Limb (tissue), 2 donors: ENCODE data around the gene ING5.
"Not testable (repeated sequence)": the region's sequence is repeated elsewhere in the genome, so short reads cannot be mapped to it uniquely, and the experiment has no call there.

Experiments
- DNase-seq, 2 donors: peaks; one replicate each; pipeline ENCODE4 v3.0.0-alpha.2; 2016; ENCODE audit errors: extremely low spot score in 2 of 2

The ING5 gene

GRCh38 chr2:241739177-241739576 lies 37.3 kb downstream of the ING5 start:
- DNase-seq: no peak

- no peak for DNase-seq
These were observed 37.8 kb downstream of the ING5 start for GRCh38 chr2:241739651-241740050.

GRCh38 chr2:241741016-241741415 lies 39.2 kb downstream of the ING5 start:
- DNase-seq: no peak

DNA sequence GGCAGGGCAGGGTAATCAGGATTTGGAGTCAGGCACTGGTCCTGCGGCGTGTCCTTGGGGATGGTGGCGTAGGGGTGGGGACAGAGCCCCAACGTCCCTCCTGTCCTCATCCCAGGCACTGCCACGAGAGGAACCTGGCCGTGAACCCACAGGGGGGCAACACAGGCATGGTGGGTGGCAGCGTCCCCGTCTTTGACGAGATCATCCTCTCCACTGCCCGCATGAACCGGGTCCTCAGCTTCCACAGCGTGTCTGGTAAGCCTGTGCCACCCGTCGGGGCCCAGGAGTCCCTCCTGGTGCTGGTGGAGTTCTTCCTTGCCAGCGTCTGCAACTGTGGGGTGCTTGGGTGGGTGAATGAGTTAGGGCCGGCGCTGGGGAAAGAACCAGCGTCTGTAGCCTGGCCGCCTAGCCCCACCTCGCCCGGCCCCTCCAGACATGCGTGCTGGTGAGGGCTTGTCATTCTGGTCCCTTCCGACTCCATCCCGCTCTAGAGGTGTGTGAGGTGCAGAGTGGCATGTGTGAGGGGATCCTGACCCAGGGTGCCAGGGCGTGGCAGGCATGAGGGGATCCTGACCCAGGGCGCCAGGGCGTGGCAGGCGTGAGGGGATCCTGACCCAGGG lies 40.6 kb downstream of the ING5 start:
- no peak for DNase-seq

DNA sequence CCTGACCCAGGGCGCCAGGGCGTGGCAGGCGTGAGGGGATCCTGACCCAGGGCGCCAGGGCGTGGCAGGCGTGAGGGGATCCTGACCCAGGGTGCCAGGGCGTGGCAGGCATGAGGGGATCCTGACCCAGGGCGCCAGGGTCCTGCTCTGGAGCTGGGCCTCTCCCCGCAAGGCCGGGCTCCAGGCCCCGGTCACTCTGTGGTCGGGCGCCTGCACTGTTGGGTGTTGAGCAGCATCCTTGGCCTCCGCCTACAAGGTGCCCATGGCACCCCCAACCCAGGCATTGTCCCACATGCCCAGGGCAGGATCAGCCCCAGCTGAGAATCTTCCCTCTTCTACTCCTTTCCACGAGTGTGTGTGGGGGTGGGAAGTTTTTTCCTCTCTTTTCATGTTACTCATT lies 41.2 kb downstream of the ING5 start:
- DNase-seq: not testable (repeated sequence)

- DNase-seq: no peak
These were observed 41.8 kb downstream of the ING5 start for GRCh38 chr2:241743620-241744019.

GRCh38 chr2:241744028-241744754 lies 42.4 kb downstream of the ING5 start:
- no peak for DNase-seq

DNA sequence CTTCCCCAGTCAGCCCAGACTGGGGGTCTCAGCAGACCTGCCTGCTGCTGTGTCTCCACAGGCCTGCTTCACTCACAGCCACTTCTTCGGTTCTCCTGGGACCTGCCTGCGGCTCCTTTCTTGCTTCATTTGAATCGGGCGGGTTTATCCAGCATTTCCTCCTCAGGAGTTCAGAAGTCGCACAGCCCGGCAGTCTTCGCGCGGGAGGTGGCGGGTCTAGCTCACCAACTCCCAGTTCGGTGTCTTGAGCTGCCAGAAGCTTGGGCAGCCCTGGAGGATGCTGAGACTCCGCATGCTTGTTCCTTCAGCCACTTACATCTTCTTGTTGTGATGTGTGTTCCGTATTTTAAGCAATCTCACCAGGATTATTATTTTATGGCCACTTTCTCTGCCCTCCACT lies 43.4 kb downstream of the ING5 start:
- no peak for DNase-seq

GRCh38 chr2:241746084-241746483 lies 44.2 kb downstream of the ING5 start:
- DNase-seq: no peak

DNA sequence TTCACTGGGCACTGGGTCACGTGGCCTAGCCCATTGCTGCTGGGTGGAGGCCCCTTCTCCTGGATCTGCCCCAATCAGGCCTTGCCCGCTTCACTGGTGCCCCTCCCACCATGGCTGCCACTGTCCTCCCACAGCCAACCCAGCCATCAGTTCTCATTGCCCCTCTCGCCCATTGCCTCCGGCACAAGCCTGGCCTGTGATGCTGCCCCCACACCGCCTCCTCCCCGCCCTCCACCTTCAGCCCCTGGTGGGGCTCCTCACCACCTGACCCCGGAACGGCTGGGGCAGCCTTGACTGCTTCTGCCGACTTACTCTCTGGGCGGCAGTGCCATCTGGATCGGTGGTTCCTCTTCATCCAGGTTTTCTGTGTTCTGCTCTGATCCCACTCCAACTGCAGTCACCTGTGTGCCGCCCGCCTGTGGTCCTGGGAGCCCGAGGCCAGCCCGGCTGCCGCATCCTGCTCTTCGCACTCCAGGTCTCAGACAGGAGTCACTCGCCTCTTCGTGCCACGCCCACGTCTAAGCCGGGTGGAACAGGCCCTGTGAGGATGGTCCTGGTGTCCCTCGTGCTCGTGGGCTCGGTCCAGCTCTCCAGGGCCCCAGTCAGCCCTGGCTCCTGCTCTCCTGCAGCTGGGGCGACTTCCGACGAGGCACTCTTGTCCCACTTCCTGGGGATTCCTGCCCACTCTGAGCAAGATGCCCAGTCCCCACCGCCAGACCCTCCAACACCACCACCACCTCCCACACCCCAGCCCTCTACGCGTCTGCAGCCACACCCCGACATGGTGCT lies 46.8 kb downstream of the ING5 start:
- DNase-seq: no peak

DNA sequence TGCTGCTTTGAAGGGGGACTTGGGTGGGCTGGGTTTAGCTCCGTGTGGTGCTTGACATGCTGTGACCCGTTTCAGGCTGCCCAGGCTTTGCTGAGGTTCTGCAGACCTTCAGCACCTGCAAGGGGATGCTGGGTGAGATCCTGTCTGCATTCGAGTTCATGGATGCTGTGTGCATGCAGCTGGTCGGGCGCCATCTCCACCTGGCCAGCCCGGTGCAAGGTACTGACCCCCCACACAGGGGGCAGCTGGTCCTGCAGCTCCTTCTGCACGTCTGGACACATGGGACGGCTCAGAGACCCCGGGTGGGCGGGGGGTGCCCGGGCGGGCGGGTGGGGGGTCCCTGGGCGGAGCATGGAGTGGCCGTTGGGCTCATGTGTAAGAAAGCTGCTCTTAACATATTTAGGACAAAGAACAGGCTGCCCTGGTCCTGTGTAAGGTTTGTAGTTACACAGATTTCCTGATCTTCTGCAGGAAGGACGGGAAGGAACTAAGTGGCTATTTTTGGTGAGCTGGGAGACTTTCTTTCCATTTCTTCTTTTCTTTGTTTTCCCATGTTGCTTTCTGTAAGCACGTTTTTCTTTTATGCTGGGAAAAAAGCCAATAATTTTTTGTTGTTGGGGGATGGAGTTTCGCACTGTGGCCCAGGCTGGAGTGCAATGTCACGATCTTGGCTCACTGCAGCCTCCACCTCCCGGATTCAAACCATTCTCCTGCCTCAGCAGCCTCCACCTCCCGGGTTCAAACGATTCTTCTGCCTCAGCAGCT lies 48.4 kb downstream of the ING5 start:
- DNase-seq: no peak

DNA sequence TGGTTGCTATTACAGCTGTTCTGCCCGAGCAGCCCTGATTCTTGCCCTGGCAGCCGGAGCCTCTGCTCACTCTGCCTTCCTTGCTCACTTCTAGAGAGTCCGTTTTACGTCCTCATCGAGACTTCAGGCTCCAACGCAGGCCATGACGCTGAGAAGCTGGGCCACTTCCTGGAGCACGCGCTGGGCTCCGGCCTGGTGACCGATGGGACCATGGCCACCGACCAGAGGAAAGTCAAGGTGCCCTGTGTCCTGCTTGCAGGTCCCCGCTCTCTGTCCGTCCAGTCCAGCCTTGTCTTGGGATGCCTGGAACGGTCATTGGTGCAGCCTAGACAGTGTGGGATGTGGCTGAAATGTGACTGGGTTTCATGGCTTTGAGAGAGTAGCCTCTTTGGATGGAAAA lies 49.3 kb downstream of the ING5 start:
- DNase-seq: no peak

DNA sequence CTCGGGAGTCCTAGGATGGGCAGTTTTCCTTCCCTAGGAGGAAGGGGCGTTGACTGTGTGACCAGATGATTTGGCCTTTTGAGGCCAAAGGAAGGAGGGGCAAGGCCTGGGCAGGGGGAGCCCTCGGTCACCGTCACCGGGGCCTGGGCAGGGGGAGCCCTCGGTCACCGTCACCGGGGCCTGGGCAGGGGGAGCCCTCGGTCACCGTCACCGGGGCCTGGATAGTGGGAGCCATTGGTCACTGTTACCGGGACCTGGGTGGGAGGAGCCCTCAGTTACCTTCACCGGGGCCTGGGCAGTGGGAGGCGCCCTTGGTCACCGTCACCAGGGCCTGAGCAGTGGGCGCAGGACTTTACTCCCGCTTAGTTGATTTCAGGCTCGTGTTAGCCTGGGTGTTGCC lies 49.9 kb downstream of the ING5 start:
- no peak for DNase-seq

- no peak for DNase-seq
These were observed 50.4 kb downstream of the ING5 start for GRCh38 chr2:241752253-241752652.

DNA sequence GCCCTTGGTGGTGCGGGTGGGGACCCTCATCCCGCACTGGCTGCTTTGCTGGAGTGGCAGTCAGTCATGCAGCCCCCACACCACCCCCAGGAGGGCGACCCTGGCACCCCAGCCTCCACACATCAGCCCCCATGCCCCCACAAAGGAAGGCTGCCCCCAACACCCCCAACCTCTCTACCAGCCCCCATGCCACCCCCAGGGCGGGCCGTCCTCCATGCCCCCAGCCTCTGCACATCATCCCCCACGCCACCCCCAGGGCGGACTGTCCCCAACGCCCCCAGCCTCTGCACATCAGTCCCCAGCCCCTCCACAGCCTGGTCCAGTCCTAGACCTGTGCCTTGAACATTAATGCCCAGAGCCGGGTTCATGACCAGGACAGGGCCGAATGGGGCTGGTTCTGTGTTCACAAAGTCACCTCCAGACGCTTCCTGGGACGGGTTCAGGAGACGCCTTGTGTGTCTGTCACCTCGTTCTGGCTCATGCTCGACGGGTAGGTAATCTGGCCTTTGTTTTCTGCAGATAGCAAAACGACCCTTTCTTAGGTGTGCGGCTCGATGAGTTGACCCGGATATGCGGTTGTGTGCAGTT lies 50.9 kb downstream of the ING5 start:
- no peak for DNase-seq

- DNase-seq: no peak
These were observed 51.7 kb downstream of the ING5 start for GRCh38 chr2:241753493-241753892.

GRCh38 chr2:241754042-241754441 lies 52.2 kb downstream of the ING5 start:
- no peak for DNase-seq

DNA sequence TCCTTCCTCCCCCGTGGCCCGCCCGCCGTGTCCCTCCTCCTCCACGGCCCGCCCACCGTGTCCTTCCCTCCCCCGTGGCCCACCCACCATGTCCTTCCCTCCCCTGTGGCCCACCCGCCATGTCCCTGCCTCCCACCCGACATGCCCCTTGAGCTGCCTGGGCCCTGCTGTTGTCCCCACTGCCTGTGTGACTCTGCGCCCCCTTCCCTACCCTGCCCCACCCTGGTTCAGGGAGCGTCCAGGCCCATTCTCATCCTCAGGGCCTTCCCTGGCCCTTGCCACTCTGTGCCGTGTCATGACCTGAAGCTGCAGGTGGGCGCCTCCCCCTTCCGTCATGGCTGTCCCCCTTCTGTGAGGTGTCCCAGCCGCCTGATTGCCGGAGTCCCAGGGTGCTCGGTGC lies 53.3 kb downstream of the ING5 start:
- DNase-seq: no peak

DNA sequence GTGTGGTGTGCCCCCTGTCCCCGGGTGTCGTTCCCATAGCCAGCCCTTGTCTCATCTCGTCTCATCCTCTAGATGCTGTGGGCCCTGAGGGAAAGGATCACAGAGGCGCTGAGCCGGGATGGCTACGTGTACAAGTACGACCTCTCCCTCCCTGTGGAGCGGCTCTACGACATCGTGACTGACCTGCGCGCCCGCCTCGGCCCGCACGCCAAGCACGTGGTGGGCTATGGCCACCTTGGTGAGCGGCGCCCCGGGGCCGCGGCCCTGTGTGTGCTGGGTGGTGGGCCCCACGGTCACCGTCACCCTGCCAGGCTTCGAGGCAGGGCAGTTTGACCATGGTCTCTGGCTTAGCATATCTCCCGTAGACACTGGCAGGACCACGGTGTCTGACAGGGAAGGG lies 53.9 kb downstream of the ING5 start:
- no peak for DNase-seq

DNA sequence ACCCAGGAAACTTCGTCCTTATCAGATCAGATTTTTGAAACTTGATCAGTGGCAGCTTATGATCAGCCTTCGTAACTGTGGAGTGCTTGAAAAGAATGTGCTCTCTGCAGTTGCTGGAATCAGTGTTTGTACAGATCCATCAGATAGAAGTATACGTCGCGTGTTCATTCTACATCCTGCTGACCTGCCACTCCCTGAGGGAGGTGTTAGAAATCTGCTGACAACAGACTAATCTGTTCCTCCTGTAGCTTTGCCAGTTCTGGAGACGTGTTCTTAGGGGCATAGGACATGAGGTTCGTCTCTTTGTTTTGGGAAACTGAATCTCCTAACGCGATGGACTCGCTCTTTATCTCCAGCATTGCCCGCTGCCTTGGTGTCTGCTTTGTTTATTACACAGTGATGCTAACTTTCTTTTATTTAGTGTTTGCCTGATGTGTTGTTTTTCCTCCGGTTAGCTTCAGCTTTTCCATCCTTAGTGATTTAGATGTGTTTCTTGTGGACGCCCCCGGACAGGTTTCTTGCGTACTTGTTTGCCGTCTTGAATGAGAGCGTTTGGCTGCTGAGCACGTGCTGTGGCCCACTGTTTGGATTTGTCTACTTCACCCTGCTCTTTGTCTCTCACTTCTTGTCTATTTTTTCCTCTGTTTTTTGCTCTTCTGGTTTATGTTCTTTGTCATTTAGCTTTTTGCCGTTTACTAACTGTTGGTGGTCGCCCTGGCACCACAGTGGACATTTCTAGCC lies 57.4 kb downstream of the ING5 start:
- DNase-seq: peak in 1 of 2 donors; percentile 3

DNA sequence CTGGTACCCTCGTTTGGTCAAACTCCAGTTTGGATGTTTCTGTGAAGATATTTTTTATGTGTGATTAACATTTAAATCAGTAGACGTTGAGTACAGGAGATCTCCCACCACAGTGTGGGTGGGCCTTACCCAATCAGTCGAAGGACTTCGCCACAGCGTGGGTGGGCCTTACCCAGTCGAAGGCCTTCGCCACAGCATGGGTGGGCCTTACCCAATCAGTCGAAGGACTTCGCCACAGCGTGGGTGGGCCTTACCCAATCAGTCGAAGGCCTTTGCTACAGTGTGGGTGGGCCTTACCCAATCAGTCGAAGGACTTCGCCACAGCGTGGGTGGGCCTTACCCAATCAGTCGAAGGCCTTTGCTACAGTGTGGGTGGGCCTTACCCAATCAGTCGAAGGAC lies 58.1 kb downstream of the ING5 start:
- peak in 1 of 2 donors; percentile 17 for DNase-seq
